GM18870 (cell line): ENCODE data around the gene GPRASP3.
A peak's percentile ranks its signal among the peaks of the same experiment; 100 is the strongest.
"Not testable (repeated sequence)": the region's sequence is repeated elsewhere in the genome, so short reads cannot be mapped to it uniquely, and the experiment has no call there.

Source experiments
- ATAC-seq: cut with Tn5 transposase; IDR thresholded peaks from one replicate; pipeline ENCODE4 v1.9.1; 2021; ENCODE audit warnings: moderate library complexity; ENCODE audit not compliant: unreplicated experiment

GPRASP3 gene, protein sequence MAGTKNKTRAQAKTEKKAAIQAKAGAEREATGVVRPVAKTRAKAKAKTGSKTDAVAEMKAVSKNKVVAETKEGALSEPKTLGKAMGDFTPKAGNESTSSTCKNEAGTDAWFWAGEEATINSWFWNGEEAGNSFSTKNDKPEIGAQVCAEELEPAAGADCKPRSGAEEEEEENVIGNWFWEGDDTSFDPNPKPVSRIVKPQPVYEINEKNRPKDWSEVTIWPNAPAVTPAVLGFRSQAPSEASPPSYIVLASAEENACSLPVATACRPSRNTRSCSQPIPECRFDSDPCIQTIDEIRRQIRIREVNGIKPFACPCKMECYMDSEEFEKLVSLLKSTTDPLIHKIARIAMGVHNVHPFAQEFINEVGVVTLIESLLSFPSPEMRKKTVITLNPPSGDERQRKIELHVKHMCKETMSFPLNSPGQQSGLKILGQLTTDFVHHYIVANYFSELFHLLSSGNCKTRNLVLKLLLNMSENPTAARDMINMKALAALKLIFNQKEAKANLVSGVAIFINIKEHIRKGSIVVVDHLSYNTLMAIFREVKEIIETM

DNA sequence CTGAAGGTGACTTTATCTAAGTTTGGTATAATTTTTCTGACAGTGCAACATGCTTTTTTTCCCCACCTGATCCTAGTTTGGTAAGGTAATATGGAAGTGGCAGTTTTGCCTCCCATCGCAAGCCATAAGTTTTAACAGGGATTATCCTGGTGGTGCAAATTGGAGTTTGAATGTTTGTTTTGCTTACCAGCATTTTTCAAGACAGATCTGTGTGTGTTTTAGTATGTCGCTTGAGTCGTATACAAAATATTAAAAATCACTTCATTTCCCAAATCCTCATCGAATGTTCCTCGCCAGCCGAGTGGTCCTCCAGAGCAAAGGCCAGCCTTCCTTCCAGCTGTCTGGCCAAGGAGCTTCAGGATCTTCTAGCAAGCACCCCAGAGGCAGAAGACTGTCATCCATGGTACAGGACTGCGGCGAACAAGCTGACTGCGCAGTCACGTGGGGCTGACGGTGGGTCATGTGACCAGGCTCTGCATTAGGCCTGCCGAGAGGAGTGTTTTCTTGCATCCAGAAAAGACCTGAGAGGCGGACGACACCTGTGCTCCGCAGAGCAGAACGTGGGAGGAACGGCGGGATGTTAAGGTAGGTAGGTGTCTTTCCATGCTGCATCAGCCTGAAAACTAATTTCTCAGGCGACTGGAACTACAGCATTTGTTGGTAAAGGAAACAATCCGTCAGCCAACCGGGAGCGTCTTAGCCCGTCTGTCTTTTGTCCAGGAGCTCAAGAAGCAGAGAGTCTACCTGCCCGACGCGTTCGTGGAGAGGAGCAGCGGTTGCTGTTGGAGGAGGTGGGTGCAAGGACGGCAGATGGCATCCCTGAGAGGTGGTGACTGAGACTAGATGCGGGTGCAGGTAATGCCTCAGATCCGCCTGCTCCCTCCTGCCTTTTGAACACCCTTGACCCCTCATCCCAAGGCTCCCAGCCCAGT is at the start of gene GPRASP3:
TSS of gene GPRASP3 (plus strand) at position 507 of the 932 bp plus-strand sequence. CDS start 28,253 bp downstream, outside the sequence.
- peak; percentile 93 for ATAC-seq

GRCh38 chrX:102672856-102673255 is 47.7 kb upstream of the GPRASP3 start:
- no peak for ATAC-seq

GRCh38 chrX:102677479-102677878 is 43.1 kb upstream of the GPRASP3 start:
- ATAC-seq, result not testable (repeated sequence)

GRCh38 chrX:102684772-102685520 is 35.6 kb upstream of the GPRASP3 start:
- ATAC-seq, result no peak

GRCh38 chrX:102694749-102695148 is 25.8 kb upstream of the GPRASP3 start:
- ATAC-seq, result no peak

DNA sequence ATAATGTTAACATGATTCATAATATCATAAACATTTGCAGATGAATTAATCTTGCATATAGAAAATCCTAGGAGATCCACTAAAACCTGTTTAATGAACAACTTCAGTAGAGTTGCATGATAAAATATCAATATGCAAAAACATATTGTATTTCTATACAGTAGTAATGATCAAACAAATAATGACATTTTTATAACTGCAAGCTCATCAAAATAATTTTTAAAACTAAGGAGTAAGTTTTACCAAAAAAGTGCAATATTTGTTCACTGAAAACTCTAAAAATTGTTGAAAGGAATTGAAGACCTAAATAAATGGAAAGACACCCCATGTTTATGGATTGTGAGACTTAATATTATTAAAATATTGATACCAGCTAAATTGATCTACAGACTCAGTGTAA is 24.2 kb upstream of the GPRASP3 start:
- no peak for ATAC-seq

DNA sequence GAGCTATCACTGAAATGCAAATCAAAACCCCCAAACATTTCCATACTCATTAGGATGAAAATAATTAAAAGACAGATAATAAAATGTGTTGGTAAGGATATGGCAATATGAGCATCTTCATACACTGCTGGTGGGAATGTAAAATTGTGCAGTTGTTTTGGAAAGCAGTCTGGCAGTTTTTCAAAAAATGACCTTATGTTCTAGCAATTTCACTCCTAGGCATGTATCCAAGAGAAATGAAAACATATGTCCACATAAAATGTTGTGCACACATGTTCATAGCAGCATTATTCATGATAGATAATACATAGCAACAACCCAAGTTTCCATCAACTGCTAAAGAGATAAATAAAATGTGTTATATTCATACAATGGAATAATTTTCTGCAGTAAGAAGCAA is 23.0 kb upstream of the GPRASP3 start:
- ATAC-seq, result no peak

GRCh38 chrX:102708900-102709299 is 11.6 kb upstream of the GPRASP3 start:
- no peak for ATAC-seq

DNA sequence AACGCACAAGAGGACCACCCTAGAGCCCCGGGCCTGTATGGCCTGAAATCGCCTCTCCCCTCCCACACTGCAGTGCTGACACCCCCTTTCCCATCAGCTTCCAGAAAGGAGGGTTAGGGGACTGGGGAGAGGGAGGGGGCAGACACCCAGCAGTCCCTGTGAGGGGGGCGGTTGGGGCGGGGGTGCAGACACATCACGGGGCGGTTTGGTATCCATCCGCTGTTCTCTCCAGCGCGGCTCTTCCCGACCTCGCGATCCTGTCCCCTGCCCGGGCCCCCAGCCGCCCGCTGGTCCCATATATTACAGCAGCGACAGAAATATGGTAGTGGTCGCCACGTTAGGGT is 8.7 kb upstream of the GPRASP3 start:
- no peak for ATAC-seq

GRCh38 chrX:102712216-102712966 is 8.2 kb upstream of the GPRASP3 start, which contains the start of gene GPRASP2:
GPRASP2 (plus strand) TSS chrX:102712448; CDS start chrX:102714870, 2,422 bp downstream.
- ATAC-seq, result no peak

DNA sequence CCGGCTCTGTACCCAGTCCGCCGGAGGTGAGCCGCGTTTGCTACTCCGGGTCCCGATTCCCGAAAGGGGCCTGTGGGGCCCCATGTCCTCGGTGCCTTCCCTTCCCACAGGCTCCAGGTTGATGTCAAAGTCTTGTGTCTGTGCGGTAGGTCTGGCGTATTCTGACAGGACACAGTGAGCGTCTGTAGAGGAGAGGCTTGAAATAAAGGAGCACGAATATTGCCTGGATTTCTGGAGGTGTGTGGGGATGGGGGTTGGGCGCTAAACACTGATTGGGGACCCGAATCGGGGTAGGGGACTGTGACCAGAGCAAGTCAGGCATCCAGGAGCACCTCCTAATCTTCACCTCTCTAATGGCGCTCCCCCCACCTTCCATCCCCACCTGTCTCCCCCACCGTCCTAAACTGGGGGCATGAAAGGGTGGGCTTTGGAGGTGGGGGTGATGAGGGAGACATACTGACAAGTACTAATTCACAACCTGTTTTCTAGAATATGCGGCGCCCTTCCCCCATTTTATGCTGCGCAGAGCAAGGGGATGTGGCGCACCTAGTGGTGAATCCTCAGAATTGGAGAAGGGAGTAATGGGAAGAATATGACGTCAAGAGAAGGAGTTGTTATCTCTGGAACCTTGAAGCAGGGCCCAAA is 7.4 kb upstream of the GPRASP3 start:
- no peak for ATAC-seq

GRCh38 chrX:102714994-102715393 is 5.5 kb upstream of the GPRASP3 start:
- ATAC-seq, result no peak

DNA sequence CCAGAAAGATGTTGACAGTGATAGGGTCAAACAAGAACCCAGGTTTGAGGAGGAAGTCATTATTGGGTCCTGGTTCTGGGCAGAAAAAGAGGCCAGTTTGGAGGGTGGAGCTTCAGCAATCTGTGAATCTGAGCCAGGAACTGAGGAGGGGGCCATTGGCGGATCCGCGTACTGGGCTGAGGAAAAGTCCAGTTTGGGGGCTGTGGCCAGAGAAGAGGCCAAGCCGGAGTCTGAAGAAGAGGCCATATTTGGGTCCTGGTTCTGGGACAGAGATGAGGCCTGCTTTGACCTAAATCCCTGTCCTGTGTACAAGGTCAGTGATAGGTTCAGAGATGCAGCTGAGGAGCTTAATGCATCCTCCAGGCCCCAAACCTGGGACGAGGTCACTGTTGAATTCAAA is 4.6 kb upstream of the GPRASP3 start:
- ATAC-seq, result no peak

DNA sequence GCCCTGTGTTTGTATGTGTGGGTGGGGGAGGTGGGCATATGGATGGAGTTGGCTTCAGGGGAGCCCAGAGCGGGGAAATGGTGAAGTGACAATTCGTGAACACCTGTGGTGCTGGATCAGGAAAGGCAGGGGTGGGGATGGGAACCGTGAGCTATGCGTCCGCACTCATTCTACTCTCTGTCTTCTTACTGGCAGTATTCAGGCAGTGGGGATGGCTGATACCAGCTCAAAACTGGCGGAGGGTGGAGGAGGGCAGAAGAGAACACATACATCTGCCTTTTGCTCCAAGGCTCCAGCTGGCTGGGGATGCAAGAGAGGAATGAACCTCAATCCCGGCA is 595 bp downstream of the GPRASP3 start:
- not testable (repeated sequence) for ATAC-seq

DNA sequence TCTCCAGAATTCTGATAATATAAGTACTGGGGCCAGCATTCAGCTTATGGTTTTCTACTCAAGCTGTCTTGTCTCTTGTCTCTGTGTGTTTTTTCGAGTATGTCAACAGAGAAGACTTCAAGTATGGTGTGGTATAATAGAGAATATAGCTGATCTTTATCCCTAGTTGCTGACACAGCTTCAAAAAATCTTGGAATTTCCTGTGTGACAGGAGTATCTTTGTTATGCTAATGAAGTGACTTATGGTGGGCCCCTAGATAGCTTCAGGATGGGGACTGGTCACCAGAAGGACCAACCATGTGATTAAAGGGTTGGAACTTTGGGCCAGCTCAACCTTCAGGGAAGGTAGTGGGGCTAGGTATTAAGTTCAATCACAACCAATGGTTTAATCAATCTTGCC is 2.9 kb downstream of the GPRASP3 start:
- ATAC-seq, result no peak

DNA sequence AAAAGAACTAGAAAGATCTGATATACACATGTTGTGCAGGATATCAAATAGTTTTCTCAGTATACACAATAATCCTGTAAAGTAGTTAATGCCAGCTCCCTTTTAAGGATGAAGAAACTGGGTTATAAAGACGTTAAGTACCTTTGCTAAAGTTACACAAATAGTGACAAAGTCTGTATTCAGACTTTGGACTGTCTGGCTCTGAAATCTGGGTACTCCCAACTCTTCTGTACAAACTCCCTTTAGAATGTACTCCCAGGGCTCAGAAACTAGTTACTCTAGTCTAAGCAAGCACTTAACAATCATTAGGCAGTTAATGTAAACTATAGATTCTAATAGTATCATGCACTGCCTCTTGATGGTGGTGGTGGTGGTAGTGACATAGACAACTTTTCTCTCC is 7.2 kb downstream of the GPRASP3 start:
- ATAC-seq, result no peak

DNA sequence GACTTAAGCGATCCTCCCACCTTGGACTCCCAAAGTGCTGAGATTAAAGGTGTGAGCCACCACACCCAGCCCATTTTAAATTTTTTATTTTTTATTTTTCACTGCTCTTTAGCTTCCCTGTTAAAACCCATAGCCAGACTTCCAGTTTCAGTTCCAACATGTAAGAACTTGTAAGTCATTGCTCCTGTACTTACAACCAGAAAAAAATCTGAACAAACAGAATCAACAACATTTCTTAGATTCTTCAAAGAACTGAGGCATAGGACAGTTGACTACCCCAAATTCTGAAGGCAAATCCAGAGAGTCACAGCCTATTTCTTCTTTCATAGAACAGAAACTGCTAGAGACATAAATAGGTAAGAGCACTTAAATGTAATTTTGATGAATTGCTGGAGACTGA is 8.1 kb downstream of the GPRASP3 start:
- ATAC-seq, result no peak

- no peak for ATAC-seq
Observed at GRCh38 chrX:102739657-102740056, 19.1 kb downstream of the GPRASP3 start.

DNA sequence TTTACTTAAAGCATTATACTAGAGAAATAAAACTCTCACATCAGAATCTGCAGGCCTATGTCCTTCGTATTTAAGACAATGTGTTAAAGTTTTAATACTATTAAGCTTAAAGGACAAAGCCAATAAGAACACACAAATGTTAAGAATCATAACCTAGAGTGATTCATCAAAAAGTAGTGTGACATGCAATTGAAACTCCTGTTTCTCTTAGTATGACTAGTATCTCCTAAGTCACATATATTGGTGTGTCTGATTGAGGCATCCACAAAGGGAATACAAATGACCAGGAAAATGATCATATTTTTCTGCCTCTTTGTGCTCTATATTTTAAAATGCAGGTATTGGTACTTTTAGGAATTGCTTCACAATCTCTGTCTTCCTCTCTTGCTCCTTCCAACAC is 23.8 kb downstream of the GPRASP3 start:
- ATAC-seq, result no peak

- ATAC-seq, result no peak
Observed at GRCh38 chrX:102745513-102745856, 24.9 kb downstream of the GPRASP3 start.
